IMR-90 (cell line): Measurements from ENCODE around the gene KRTAP5-1. TPM values are rescaled to one million over a fixed set of nuclear protein-coding genes. Genes with fewer than 3 reads are reported as not detected.

ENCODE experiments used
- ATAC-seq: fragments of 200-7000 bp; cut with Tn5 transposase; 2 replicates; pipeline ENCODE4 v1.9.1; 2020; ENCODE audit warnings: low read depth, mild to moderate bottlenecking, moderate library complexity
- BruUV-seq: library from RNA; stranded (reverse); fragments of 400-500 nt; replicated peaks from 2 replicates; lab custom pipeline; 2021; lab: Mats Ljungman, UMichigan
- CTCF ChIA-PET: fragments of 300-600 bp; formaldehyde crosslinking; extraction: SDS; loops from one replicate; lab custom pipeline; 2021; ENCODE audit warnings: antibody characterized with exemption; lab: Yijun Ruan, JAX
- POLR2A ChIA-PET: fragments of 300-600 bp; sonication (Branson Sonifier 250); formaldehyde crosslinking; loops from one replicate; lab custom pipeline; 2022; ENCODE audit warnings: antibody characterized with exemption; ENCODE audit not compliant: unreplicated experiment; lab: Charles Lee
- DNase-seq: peaks from one replicate; pipeline ENCODE4 v3.0.0; 2013
- H2AFZ ChIP-seq: replicated peaks from 2 replicates; pipeline ENCODE3; 2013; ENCODE audit warnings: low read length, mild to moderate bottlenecking; ENCODE audit not compliant: poor library complexity
- H2AK5ac ChIP-seq: 2 replicates; pipeline ENCODE4 v1.6.1; 2013; ENCODE audit warnings: low read depth, low read length, inconsistent platforms
- H2AK9ac ChIP-seq: replicated peaks from 2 replicates; pipeline ENCODE3; 2013; ENCODE audit warnings: mild to moderate bottlenecking, low read depth, low read length, moderate library complexity; ENCODE audit not compliant: poor library complexity
- H2BK120ac ChIP-seq: 2 replicates; pipeline ENCODE4 v1.6.1; 2013; ENCODE audit warnings: low read depth, low read length, inconsistent platforms
- H2BK15ac ChIP-seq: 3 replicates; pipeline ENCODE4 v1.6.1; 2013; ENCODE audit warnings: low read depth, low read length, inconsistent platforms
- H2BK20ac ChIP-seq: 2 replicates; pipeline ENCODE4 v1.6.1; 2013; ENCODE audit warnings: low read depth, mild to moderate bottlenecking, inconsistent platforms, low read length, moderate library complexity
- H2BK5ac ChIP-seq: 2 replicates; pipeline ENCODE4 v1.6.1; 2013; ENCODE audit warnings: mild to moderate bottlenecking, low read depth, low read length, inconsistent platforms; ENCODE audit not compliant: poor library complexity, severe bottlenecking
- H3K14ac ChIP-seq: replicated peaks from 2 replicates; pipeline ENCODE4 v1.6.1; 2013; ENCODE audit warnings: low read depth, low read length, inconsistent platforms
- H3K18ac ChIP-seq: 2 replicates; pipeline ENCODE4 v1.6.1; 2013; ENCODE audit warnings: low read depth, low read length, control low read depth
- H3K23ac ChIP-seq: 2 replicates; pipeline ENCODE4 v1.6.1; 2013; ENCODE audit warnings: low read depth, low read length, inconsistent platforms
- H3K27ac ChIP-seq: 2 replicates; pipeline ENCODE4 v1.5.1; 2013; ENCODE audit warnings: mild to moderate bottlenecking, control low read depth, low read length; ENCODE audit not compliant: insufficient read depth
- H3K27me3 ChIP-seq: 2 replicates; pipeline ENCODE4 v1.6.1; 2013; ENCODE audit warnings: low read length; ENCODE audit not compliant: control insufficient read depth, insufficient read depth
- H3K36me3 ChIP-seq: 2 replicates; pipeline ENCODE4 v1.6.1; 2013; ENCODE audit warnings: low read length, mixed read lengths; ENCODE audit not compliant: control insufficient read depth, insufficient read depth
- H3K4ac ChIP-seq: 2 replicates; pipeline ENCODE4 v1.6.1; 2013; ENCODE audit warnings: low read depth, low read length, inconsistent platforms
- H3K4me1 ChIP-seq: 2 replicates; pipeline ENCODE4 v1.6.1; 2013; ENCODE audit warnings: low read length, mixed read lengths; ENCODE audit not compliant: control insufficient read depth, insufficient read depth
- H3K4me2 ChIP-seq: 2 replicates; pipeline ENCODE4 v1.6.1; 2013; ENCODE audit warnings: low read depth, mild to moderate bottlenecking, control low read depth, low read length, moderate library complexity
- H3K4me3 ChIP-seq: 2 replicates; pipeline ENCODE4 v1.5.1; 2013; ENCODE audit warnings: low read depth, mild to moderate bottlenecking, control low read depth, low read length, moderate library complexity; ENCODE audit not compliant: insufficient read depth
- H3K56ac ChIP-seq: 2 replicates; pipeline ENCODE4 v1.6.1; 2013; ENCODE audit warnings: low read length, inconsistent platforms; ENCODE audit not compliant: insufficient read depth; ENCODE audit errors: extremely low read depth
- H3K79me1 ChIP-seq, 2 experiments: 2 replicates each; pipeline ENCODE4 v1.6.1; 2013; ENCODE audit warnings: low read length in 2 of 2, inconsistent platforms in 1 of 2, low read depth in 1 of 2
- H3K9ac ChIP-seq: 2 replicates; pipeline ENCODE4 v1.6.1; 2013; ENCODE audit warnings: low read depth, low read length, control low read depth
- H3K9me1 ChIP-seq: 2 replicates; pipeline ENCODE4 v1.6.1; 2013; ENCODE audit warnings: low read length, inconsistent platforms; ENCODE audit not compliant: insufficient read depth
- H3K9me3 ChIP-seq: 2 replicates; pipeline ENCODE4 v1.6.1; 2013; ENCODE audit warnings: low read length; ENCODE audit not compliant: control insufficient read depth, insufficient read depth
- H4K20me1 ChIP-seq: 2 replicates; pipeline ENCODE4 v1.6.1; 2013; ENCODE audit warnings: low read length, inconsistent platforms; ENCODE audit not compliant: insufficient read depth
- H4K5ac ChIP-seq: 2 replicates; pipeline ENCODE4 v1.6.1; 2013; ENCODE audit warnings: mild to moderate bottlenecking, low read depth, low read length, control low read depth
- H4K8ac ChIP-seq, 2 experiments: 2 replicates each; pipeline ENCODE4 v1.6.1; 2013; ENCODE audit warnings: low read depth in 2 of 2, low read length in 2 of 2, control low read depth in 1 of 2, inconsistent platforms in 1 of 2
- H4K91ac ChIP-seq: 2 replicates; pipeline ENCODE4 v1.6.1; 2013; ENCODE audit warnings: low read depth, low read length, inconsistent platforms; ENCODE audit not compliant: insufficient read depth
- BHLHE40 ChIP-seq: fragments of 150-350 bp; IDR thresholded peaks from 2 replicates; pipeline ENCODE4 v1.6.1; 2016; ENCODE audit warnings: mild to moderate bottlenecking, low read depth, low read length
- CEBPB ChIP-seq: IDR thresholded peaks from 2 replicates; pipeline ENCODE4 v1.6.1; 2012; ENCODE audit warnings: low read depth, low read length, improper control_type of control experiment
- CHD1 ChIP-seq: IDR thresholded peaks from 2 replicates; pipeline ENCODE4 v1.6.1; 2012; ENCODE audit warnings: low read depth, low read length, improper control_type of control experiment
- CTCF ChIP-seq: conservative IDR thresholded peaks from 2 replicates; pipeline ENCODE4 v1.5.1; 2012; ENCODE audit warnings: mild to moderate bottlenecking, low read depth, low read length, improper control_type of control experiment
- ELK1 ChIP-seq: fragments of 150-350 bp; IDR thresholded peaks from 2 replicates; pipeline ENCODE4 v1.6.1; 2016; ENCODE audit warnings: low read depth, mild to moderate bottlenecking, low read length, moderate library complexity, borderline replicate concordance
- FOS ChIP-seq: fragments of 150-350 bp; IDR thresholded peaks from 2 replicates; pipeline ENCODE4 v1.6.1; 2016; ENCODE audit warnings: low read depth, low read length
- MAFK ChIP-seq: IDR thresholded peaks from 2 replicates; pipeline ENCODE4 v1.6.1; 2012; ENCODE audit warnings: low read depth, low read length, improper control_type of control experiment
- MAZ ChIP-seq: IDR thresholded peaks from 2 replicates; pipeline ENCODE4 v1.6.1; 2012; ENCODE audit warnings: low read depth, mild to moderate bottlenecking, low read length, improper control_type of control experiment, moderate library complexity, borderline replicate concordance
- MXI1 ChIP-seq: IDR thresholded peaks from 2 replicates; pipeline ENCODE4 v1.6.1; 2012; ENCODE audit warnings: low read depth, mild to moderate bottlenecking, low read length, moderate library complexity, borderline replicate concordance
- NFE2L2 ChIP-seq: fragments of 150-350 bp; IDR thresholded peaks from 2 replicates; pipeline ENCODE4 v1.6.1; 2016; ENCODE audit warnings: low read depth, mild to moderate bottlenecking, low read length
- POLR2A ChIP-seq: IDR thresholded peaks from 2 replicates; pipeline ENCODE4 v1.6.1; 2012; ENCODE audit warnings: mild to moderate bottlenecking, low read depth, low read length
- RAD21 ChIP-seq: IDR thresholded peaks from 2 replicates; pipeline ENCODE4 v1.6.1; 2012; ENCODE audit warnings: low read length, improper control_type of control experiment
- RCOR1 ChIP-seq: IDR thresholded peaks from 2 replicates; pipeline ENCODE4 v1.6.1; 2012; ENCODE audit warnings: mild to moderate bottlenecking, low read length, improper control_type of control experiment; ENCODE audit not compliant: insufficient replicate concordance
- RFX5 ChIP-seq: IDR thresholded peaks from 2 replicates; pipeline ENCODE4 v1.8.0; 2012; ENCODE audit warnings: low read depth, mild to moderate bottlenecking, low read length, moderate library complexity
- SMC3 ChIP-seq: fragments of 150-350 bp; IDR thresholded peaks from 2 replicates; pipeline ENCODE4 v1.6.1; 2016; ENCODE audit warnings: low read depth, mild to moderate bottlenecking, antibody characterized with exemption, low read length, moderate library complexity
- USF2 ChIP-seq: fragments of 150-350 bp; IDR thresholded peaks from 2 replicates; pipeline ENCODE4 v1.6.1; 2017; ENCODE audit warnings: mild to moderate bottlenecking, antibody characterized with exemption, low read length, low read depth
- WGBS, 2 experiments: methylation state at CpG; one replicate each; pipeline versions ENCODE4 v1.1.5 to v1.1.7; 2013; ENCODE audit warnings: missing lambda C conversion rate in 2 of 2; ENCODE audit not compliant: insufficient read length in 1 of 2; ENCODE audit errors: extremely low coverage in 2 of 2; 5-methylcytosine and 5-hydroxymethylcytosine counted together
- dilution Hi-C: fragments of 300-500 bp; cut with HindIII; formaldehyde crosslinking; loops from one replicate; pipeline ENCODE4 v1.14.3; 2018; ENCODE audit warnings: low sequenced_read_pairs; ENCODE audit not compliant: unreplicated experiment
- in situ Hi-C: fragments of 300-500 bp; cut with MboI; formaldehyde crosslinking; loops from 3 replicates; pipeline ENCODE4 v1.14.3; 2019; ENCODE audit warnings: low sequenced_read_pairs, inconsistent platforms, mixed read lengths
- intact Hi-C: fragments of 100-400 bp; cut with micrococcal nuclease; formaldehyde crosslinking; loops from 2 replicates; pipeline ENCODE4 v1.10.0; 2022
- polyA plus RNA-seq, 3 experiments: library from polyadenylated mRNA; depleted of rRNA; stranded (reverse); fragments of >200 nt; gene quantifications; 2 replicates each; pipeline ENCODE4 v1.2.3, GENCODE V29; 2012; ENCODE audit warnings: low replicate concordance in 1 of 3
- total RNA-seq: library from RNA; depleted of rRNA; stranded (reverse); fragments of >200 nt; gene quantifications from 2 replicates; pipeline ENCODE4 v1.2.3, GENCODE V29; 2012

KRTAP5-1 gene
- total and polyA plus RNA-seq, 2 of the 4 experiments (the other 2 are of a cell fraction) = not detected

- Histone ChIP-seq H3K27me3 (peaks cover 49% of the 10 kb centered on the region), H2BK15ac (no peak within 1 kb of the TSS), H3K36me3 (no peaks in the 10 kb centered on the region), H2BK5ac (no peak within 1 kb of the TSS), H3K9me1 (no peaks in the 10 kb centered on the region), H3K9me3 (no peaks in the 10 kb centered on the region), H4K20me1 (no peaks in the 10 kb centered on the region), H2AK5ac (no peak within 1 kb of the TSS), H2AFZ (no peak within 1 kb of the TSS), H4K91ac (no peak within 1 kb of the TSS), H3K9ac (no peak within 1 kb of the TSS), H3K4ac (no peak within 1 kb of the TSS), H3K4me3 (no peak within 1 kb of the TSS), H2BK20ac (no peak within 1 kb of the TSS), H3K56ac (no peak within 1 kb of the TSS), H3K4me1 (no peaks in the 10 kb centered on the region), H3K79me1 (no peaks in the 10 kb centered on the region), H3K18ac (no peak within 1 kb of the TSS), H2BK120ac (no peak within 1 kb of the TSS), H3K14ac (no peak within 1 kb of the TSS), H3K4me2 (no peak within 1 kb of the TSS), H2AK9ac (no peak within 1 kb of the TSS), H4K8ac (no peak within 1 kb of the TSS), H3K27ac (no peak within 1 kb of the TSS), H3K23ac (no peak within 1 kb of the TSS), H4K5ac (no peak within 1 kb of the TSS)
- BruUV-seq = no TSS peak
- DNase-seq = no peak
- no CpG with 5 or more reads among the region's 4 CpGs for WGBS, 2 experiments
- ATAC-seq = no peak
- CTCF ChIA-PET = interaction anchor here (2.2 kb wide), 1 partner anchor 13 kb away, joined by 7 read pairs; no protein-coding TSS in a partner anchor
- in situ Hi-C loops (no loop called here), intact Hi-C loops (no loop called here), dilution Hi-C loops (no loop called here)
- TF ChIP-seq CHD1 (no peak), CTCF (no peak), BHLHE40 (no peak), MAFK (no peak), ELK1 (no peak), MXI1 (no peak), SMC3 (no peak), POLR2A (no peak), CEBPB (no peak), FOS (no peak), MAZ (no peak), RAD21 (no peak), USF2 (no peak), RCOR1 (no peak), RFX5 (no peak), NFE2L2 (no peak)
- POLR2A ChIA-PET = no interaction called here
These were observed 23.3 kb upstream of the KRTAP5-1 start, which contains the start of gene KRTAP5-3 for GRCh38 chr11:1608363-1608762. Gene KRTAP5-3, minus strand, starts transcription at chr11:1608463. Its CDS starts 78 bp downstream, at chr11:1608385.
